ENCODE results near the gene AIFM3. TPM values are rescaled to one million over a fixed set of nuclear protein-coding genes. Genes with fewer than 3 reads are reported as not detected.
"Not testable (repeated sequence)": the region's sequence is repeated elsewhere in the genome, so short reads cannot be mapped to it uniquely, and the experiment has no call there.

The AIFM3 gene
- 1 to 10 TPM in 1 of 2 donors, under 1 TPM in 1; 0.34 to 1.2 TPM for total RNA-seq
- total RNA-seq: 0 to 0.38 reads per million in 2 donors

GRCh38 chr22:20966883-20967696 is at the start of gene AIFM3:
AIFM3 (plus strand) TSS chr22:20967255; CDS start chr22:20967945, 690 bp downstream.
- no peaks in the 10 kb centered on the region for H3K27me3 Mint-ChIP-seq
- H3K36me3 Mint-ChIP-seq (ENCODE audit: low read depth): no peaks in the 10 kb centered on the region
- peak within 1 kb of the TSS; percentile 76 for H3K4me3 Mint-ChIP-seq
- no peak for ATAC-seq
- H3K27ac Mint-ChIP-seq: no peak within 1 kb of the TSS
- H3K4me1 Mint-ChIP-seq: peaks cover 8% of the 10 kb centered on the region
- no peak for DNase-seq
- no peaks in the 10 kb centered on the region for H3K9me3 ChIP-seq (ENCODE audit: control insufficient read depth, low read length, poor library complexity, severe bottlenecking)

GRCh38 chr22:20918663-20919218 is 48.3 kb upstream of the AIFM3 start:
- H3K9me3 ChIP-seq (ENCODE audit: control insufficient read depth, low read length, poor library complexity, severe bottlenecking): no peaks in the 10 kb centered on the region
- DNase-seq (no peak), ATAC-seq (no peak)
- Mint-ChIP-seq H3K27me3 (no peaks in the 10 kb centered on the region), H3K27ac (peak overlapping the region; percentile 94), H3K4me1 (peaks cover 37% of the 10 kb centered on the region), H3K36me3 (ENCODE audit: low read depth) (no peaks in the 10 kb centered on the region), H3K4me3 (peak overlapping the region; percentile 96)

GRCh38 chr22:20919718-20920117 is 47.3 kb upstream of the AIFM3 start:
- H3K4me1 Mint-ChIP-seq: peaks cover 41% of the 10 kb centered on the region
- no peak for ATAC-seq

GRCh38 chr22:20920881-20921203 is 46.2 kb upstream of the AIFM3 start:
- peak overlapping the region; percentile 94 for H3K27ac Mint-ChIP-seq
- DNase-seq: no peak
- peak overlapping the region; percentile 96 for H3K4me3 Mint-ChIP-seq
- ATAC-seq: no peak
- no peaks in the 10 kb centered on the region for H3K27me3 Mint-ChIP-seq
- H3K9me3 ChIP-seq (ENCODE audit: control insufficient read depth, low read length, poor library complexity, severe bottlenecking): no peaks in the 10 kb centered on the region
- H3K4me1 Mint-ChIP-seq: peaks cover 45% of the 10 kb centered on the region
- H3K36me3 Mint-ChIP-seq (ENCODE audit: low read depth): peaks cover 2% of the 10 kb centered on the region

More at GRCh38 chr22:20919718-20920117, 47.3 kb upstream of the AIFM3 start:
- H3K27ac Mint-ChIP-seq: peak overlapping the region; percentile 94
- no peaks in the 10 kb centered on the region for H3K36me3 Mint-ChIP-seq (ENCODE audit: low read depth)
- H3K27me3 Mint-ChIP-seq: no peaks in the 10 kb centered on the region
- no peak for DNase-seq
- H3K9me3 ChIP-seq (ENCODE audit: control insufficient read depth, low read length, poor library complexity, severe bottlenecking): no peaks in the 10 kb centered on the region
- H3K4me3 Mint-ChIP-seq: peak overlapping the region; percentile 96

GRCh38 chr22:20922141-20922751 is 44.8 kb upstream of the AIFM3 start:
- Mint-ChIP-seq H3K27me3 (no peaks in the 10 kb centered on the region), H3K4me3 (peak overlapping the region; percentile 78), H3K27ac (peak overlapping the region; percentile 94), H3K4me1 (peaks cover 48% of the 10 kb centered on the region), H3K36me3 (ENCODE audit: low read depth) (peaks cover 6% of the 10 kb centered on the region)
- H3K9me3 ChIP-seq (ENCODE audit: control insufficient read depth, low read length, poor library complexity, severe bottlenecking): no peaks in the 10 kb centered on the region
- ATAC-seq (no peak), DNase-seq (no peak)

- H3K36me3 Mint-ChIP-seq (ENCODE audit: low read depth): peaks cover 6% of the 10 kb centered on the region
- H3K9me3 ChIP-seq (ENCODE audit: control insufficient read depth, low read length, poor library complexity, severe bottlenecking): no peaks in the 10 kb centered on the region
- no peak for DNase-seq
- H3K4me3 Mint-ChIP-seq: no peak overlapping the region
- H3K4me1 Mint-ChIP-seq: peaks cover 43% of the 10 kb centered on the region
- H3K27ac Mint-ChIP-seq: peak overlapping the region; percentile 86
- ATAC-seq: no peak
- no peaks in the 10 kb centered on the region for H3K27me3 Mint-ChIP-seq
Measured at GRCh38 chr22:20926243-20926642, 40.8 kb upstream of the AIFM3 start.

GRCh38 chr22:20927940-20928572 is 39.0 kb upstream of the AIFM3 start:
- Mint-ChIP-seq H3K36me3 (ENCODE audit: low read depth) (peaks cover 6% of the 10 kb centered on the region), H3K27me3 (no peaks in the 10 kb centered on the region), H3K4me1 (peaks cover 42% of the 10 kb centered on the region), H3K4me3 (no peak overlapping the region), H3K27ac (peak overlapping the region; percentile 69)
- no peaks in the 10 kb centered on the region for H3K9me3 ChIP-seq (ENCODE audit: control insufficient read depth, low read length, poor library complexity, severe bottlenecking)
- no peak for DNase-seq
- no peak for ATAC-seq

- ATAC-seq: no peak
- peak overlapping the region; percentile 69 for H3K27ac Mint-ChIP-seq
- DNase-seq: no peak
- peaks cover 6% of the 10 kb centered on the region for H3K36me3 Mint-ChIP-seq (ENCODE audit: low read depth)
- H3K9me3 ChIP-seq (ENCODE audit: control insufficient read depth, low read length, poor library complexity, severe bottlenecking): no peaks in the 10 kb centered on the region
- no peaks in the 10 kb centered on the region for H3K27me3 Mint-ChIP-seq
- H3K4me1 Mint-ChIP-seq: peaks cover 42% of the 10 kb centered on the region
- no peak overlapping the region for H3K4me3 Mint-ChIP-seq
Measured at GRCh38 chr22:20928573-20928967, 38.5 kb upstream of the AIFM3 start.

GRCh38 chr22:20930004-20930403 is 37.1 kb upstream of the AIFM3 start:
- Mint-ChIP-seq H3K36me3 (ENCODE audit: low read depth) (peaks cover 8% of the 10 kb centered on the region), H3K27me3 (no peaks in the 10 kb centered on the region), H3K27ac (peak overlapping the region; percentile 34), H3K4me3 (peak overlapping the region; percentile 4), H3K4me1 (peaks cover 46% of the 10 kb centered on the region)
- ATAC-seq: no peak
- no peaks in the 10 kb centered on the region for H3K9me3 ChIP-seq (ENCODE audit: control insufficient read depth, low read length, poor library complexity, severe bottlenecking)
- no peak for DNase-seq

- not testable (repeated sequence) for H3K4me3 Mint-ChIP-seq; H3K36me3 Mint-ChIP-seq (ENCODE audit: low read depth); H3K9me3 ChIP-seq (ENCODE audit: control insufficient read depth, low read length, poor library complexity, severe bottlenecking); H3K27me3 Mint-ChIP-seq; ATAC-seq; DNase-seq
- Mint-ChIP-seq H3K4me1 (peaks cover 47% of the 10 kb centered on the region), H3K27ac (peak overlapping the region; percentile 34)
Measured at GRCh38 chr22:20930435-20930834, 36.6 kb upstream of the AIFM3 start.

- Mint-ChIP-seq H3K27ac (no peak overlapping the region), H3K27me3 (no peaks in the 10 kb centered on the region), H3K4me1 (peaks cover 44% of the 10 kb centered on the region), H3K36me3 (ENCODE audit: low read depth) (peaks cover 5% of the 10 kb centered on the region), H3K4me3 (no peak overlapping the region)
- ATAC-seq (no peak), DNase-seq (no peak)
- H3K9me3 ChIP-seq (ENCODE audit: control insufficient read depth, low read length, poor library complexity, severe bottlenecking): no peaks in the 10 kb centered on the region
Measured at GRCh38 chr22:20931126-20931654, 35.9 kb upstream of the AIFM3 start.

GRCh38 chr22:20933910-20934309 is 33.1 kb upstream of the AIFM3 start:
- no peak for ATAC-seq
- no peak for DNase-seq
- H3K9me3 ChIP-seq (ENCODE audit: control insufficient read depth, low read length, poor library complexity, severe bottlenecking): no peaks in the 10 kb centered on the region
- H3K4me1 Mint-ChIP-seq: peaks cover 49% of the 10 kb centered on the region
- H3K27me3 Mint-ChIP-seq: no peaks in the 10 kb centered on the region
- H3K36me3 Mint-ChIP-seq (ENCODE audit: low read depth): peaks cover 7% of the 10 kb centered on the region
- H3K27ac Mint-ChIP-seq: no peak overlapping the region
- no peak overlapping the region for H3K4me3 Mint-ChIP-seq

- not testable (repeated sequence) for H3K27ac Mint-ChIP-seq; DNase-seq; H3K36me3 Mint-ChIP-seq (ENCODE audit: low read depth); ATAC-seq; H3K27me3 Mint-ChIP-seq; H3K4me3 Mint-ChIP-seq; H3K9me3 ChIP-seq (ENCODE audit: control insufficient read depth, low read length, poor library complexity, severe bottlenecking)
- peaks cover 50% of the 10 kb centered on the region for H3K4me1 Mint-ChIP-seq
Measured at GRCh38 chr22:20935049-20935448, 32.0 kb upstream of the AIFM3 start.

Data from T-helper 17 cell (primary cell).